Measurements from ENCODE around the gene EEPD1.
A peak's percentile ranks its signal among the peaks of the same experiment; 100 is the strongest.
"Not testable (repeated sequence)": the region's sequence is repeated elsewhere in the genome, so short reads cannot be mapped to it uniquely, and the experiment has no call there.

EEPD1 gene

DNA sequence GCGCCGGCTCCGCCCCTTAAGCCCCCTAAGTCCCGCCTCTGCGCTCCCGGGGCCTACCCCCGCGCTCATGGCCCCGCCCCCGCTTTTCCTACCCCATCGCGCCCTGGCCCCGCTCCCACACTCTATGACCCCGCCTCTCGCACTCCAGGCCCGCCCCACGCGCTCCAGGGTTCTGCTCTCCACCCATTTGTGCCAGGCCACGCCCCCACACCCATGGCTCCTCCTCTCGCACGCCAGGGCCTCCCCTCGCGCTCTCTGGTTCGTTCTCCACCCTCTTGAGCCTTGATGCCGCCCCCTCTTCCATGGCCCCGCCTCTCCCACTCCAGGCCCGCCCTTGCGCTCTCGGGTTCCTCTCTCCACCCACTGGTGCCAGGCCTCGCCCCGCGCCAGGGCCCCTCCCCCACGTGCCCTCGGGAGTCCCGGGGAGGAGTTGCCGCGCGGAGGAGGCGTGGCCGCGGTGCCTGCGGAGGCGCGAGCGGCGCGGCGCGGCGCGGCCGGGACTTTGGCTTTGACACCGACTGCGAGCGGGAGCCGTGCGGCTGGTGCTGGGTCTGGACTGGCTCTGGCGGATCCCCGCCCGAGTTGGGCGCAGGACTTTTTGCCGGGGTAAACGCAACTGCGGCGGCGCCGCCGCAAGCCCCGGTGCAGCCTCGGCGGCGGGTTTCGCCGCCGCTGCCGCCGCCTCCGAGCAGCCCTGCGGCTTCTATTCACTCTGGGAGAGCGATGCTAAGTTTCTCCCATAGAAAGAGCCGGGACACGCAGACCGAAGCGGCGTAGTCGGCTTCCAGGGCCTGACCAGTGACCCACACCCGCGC, at the start of gene EEPD1:
TSS of gene EEPD1 (plus strand) at position 499 of the 815 bp plus-strand sequence. CDS start 1,071 bp downstream, outside the sequence.
- no peaks in the 10 kb centered on the region for H3K9me3 Mint-ChIP-seq
- H3K36me3 Mint-ChIP-seq (ENCODE audit: low read depth): no peaks in the 10 kb centered on the region
- H3K4me1 Mint-ChIP-seq (ENCODE audit: low read depth): peaks cover 8% of the 10 kb centered on the region
- H3K4me3 Mint-ChIP-seq: peak within 1 kb of the TSS; percentile 77
- no peak within 1 kb of the TSS for H3K27ac Mint-ChIP-seq
- peaks cover 22% of the 10 kb centered on the region for H3K27me3 Mint-ChIP-seq (ENCODE audit: low read depth)

DNA sequence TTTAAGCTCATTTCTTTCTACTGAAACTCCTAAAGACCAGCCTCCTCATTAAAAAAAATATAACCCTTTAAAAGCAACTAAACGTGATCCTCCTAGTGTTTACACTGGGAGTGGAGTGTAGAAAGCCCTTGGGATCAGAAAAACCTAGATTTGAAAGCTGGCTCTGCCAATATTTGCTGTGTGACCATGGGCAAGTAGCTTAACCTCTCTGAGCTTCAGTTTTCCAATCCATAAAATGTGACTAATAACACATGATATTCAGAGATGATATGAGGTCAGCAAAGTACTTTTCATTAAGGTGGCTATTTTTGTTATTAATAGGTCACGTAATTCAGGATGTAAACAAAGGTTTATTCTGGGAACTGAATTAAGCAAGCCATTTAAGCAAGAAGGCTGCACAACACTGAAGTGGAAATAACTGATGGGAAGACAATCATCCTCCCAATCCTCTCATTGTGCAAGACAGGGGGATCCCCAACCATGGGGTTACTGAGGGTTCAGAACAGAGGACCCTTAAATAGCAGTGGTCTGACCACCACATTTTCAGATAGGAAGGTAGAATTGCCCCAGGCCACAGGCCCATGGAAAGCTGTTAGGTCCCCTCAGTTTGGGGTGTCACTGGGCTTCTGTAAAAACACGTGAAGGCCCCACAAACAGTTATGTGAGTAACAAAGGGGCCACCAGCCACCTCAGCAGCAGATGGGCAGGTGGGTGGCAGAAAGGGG, 49.1 kb upstream of the EEPD1 start:
- Mint-ChIP-seq H3K27me3 (ENCODE audit: low read depth) (peaks cover 5% of the 10 kb centered on the region), H3K4me3 (no peak overlapping the region), H3K4me1 (ENCODE audit: low read depth) (no peaks in the 10 kb centered on the region), H3K36me3 (ENCODE audit: low read depth) (peaks cover 3% of the 10 kb centered on the region), H3K27ac (no peak overlapping the region), H3K9me3 (peaks cover 22% of the 10 kb centered on the region)

DNA sequence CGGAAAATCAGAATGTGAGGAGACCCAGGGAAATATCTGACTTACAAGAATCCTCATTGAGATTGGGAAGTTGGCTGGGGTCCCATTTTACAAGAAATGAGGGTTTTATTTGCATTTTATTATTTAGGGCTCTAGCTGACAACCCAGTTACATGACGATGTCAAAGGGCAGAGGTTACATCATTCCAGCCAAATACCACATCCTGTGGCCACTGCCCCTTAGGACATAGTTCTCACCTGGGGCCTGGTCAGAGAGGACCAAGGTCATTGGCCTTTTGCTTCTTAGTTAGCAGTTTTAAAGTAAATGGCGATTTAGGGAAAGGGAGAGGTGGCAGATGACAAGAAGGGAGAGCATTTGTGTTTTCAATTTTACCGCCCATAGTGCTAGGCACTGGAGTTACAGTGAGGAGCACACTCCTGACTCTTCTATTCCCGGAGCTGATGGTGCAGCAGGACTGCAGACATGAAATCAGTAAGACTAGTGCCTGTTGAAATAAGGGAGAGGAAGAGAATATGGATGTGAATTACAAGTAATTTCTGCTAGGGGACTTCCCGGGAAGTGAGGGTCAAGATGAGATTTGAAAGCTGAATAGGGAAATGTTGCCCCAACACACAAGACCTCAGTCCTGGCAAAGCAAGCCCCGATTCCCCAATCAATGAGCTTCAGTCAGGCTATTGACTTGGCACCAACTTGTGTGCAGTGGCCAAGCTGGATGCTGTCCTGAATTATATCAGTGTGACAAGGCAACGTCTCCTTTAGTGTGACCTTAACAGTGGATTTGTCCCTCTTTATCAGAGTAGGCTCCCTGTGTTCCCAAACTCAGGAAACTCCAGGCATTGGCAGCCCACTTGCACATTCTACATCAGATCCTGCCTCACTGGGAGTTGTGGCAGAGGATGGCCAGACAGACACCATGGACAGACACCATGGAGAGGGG, 45.8 kb upstream of the EEPD1 start:
- not testable (repeated sequence) for H3K4me1 Mint-ChIP-seq (ENCODE audit: low read depth); H3K27ac Mint-ChIP-seq; H3K27me3 Mint-ChIP-seq (ENCODE audit: low read depth); H3K4me3 Mint-ChIP-seq; H3K36me3 Mint-ChIP-seq (ENCODE audit: low read depth)
- H3K9me3 Mint-ChIP-seq: peaks cover 15% of the 10 kb centered on the region

DNA sequence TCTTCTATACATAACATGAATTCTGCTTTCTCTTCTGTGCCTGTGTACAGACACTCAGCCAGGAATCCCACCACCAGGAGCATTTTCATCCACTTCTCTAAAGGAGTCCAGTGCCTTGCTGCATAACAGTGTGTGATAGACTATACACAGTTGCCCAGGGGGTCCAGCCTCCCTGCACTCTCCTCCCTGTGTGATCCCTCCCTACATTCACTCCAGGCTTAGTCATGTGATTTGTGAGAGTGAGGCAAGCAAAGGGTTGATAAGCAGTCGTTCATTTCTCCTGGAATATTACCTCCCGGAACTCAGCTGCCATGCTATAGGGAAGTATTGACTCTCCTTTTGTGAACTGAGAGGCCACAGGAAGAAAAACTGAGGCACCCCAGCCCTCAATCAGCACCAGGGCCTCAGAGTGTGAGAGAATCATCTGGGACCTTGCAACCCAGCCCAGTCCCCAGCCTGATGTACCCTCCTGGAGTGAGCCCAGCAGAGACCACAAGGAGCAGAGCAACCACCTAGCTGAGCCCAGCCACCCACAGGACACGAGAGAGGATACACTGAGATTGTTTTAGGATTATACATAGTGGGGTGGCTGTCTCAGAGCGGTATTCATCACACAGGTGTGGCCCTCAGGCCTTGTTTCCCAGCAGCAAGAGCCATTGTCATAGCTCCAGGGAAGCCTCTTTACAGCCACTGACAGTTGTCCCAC, 45.0 kb upstream of the EEPD1 start:
- peaks cover 15% of the 10 kb centered on the region for H3K9me3 Mint-ChIP-seq

DNA sequence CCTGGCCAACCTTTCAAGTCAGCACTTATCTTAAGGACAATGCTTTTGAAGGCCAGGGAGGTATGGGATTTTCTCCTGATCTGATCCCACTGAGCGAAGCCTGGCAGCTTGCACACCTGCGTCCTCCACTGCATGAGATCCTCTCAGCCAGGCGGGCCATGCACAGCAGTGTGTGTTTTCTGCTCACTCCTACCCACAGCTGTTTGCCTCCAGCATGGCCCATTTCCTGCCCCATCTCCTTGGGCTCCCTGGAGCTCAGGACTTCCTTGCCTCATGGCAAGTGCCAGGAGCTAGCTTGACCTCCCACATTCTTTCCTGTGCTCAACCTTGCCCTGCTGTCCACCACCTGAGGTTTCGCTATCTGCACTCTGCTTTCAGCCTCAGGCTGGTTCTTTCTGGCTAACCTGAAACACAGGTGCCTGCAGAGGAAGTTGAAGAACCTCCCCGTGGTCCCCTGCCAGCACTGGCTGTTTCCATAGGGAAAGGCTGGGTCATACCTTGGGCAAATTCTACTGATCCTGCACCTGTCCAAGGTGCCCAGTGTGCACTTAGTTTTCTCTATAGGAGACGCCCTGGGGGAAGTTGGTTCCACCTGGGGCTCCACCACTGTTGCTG, 43.9 kb upstream of the EEPD1 start:
- Mint-ChIP-seq H3K4me1 (ENCODE audit: low read depth) (no peaks in the 10 kb centered on the region), H3K27ac (no peak overlapping the region), H3K27me3 (ENCODE audit: low read depth) (peaks cover 14% of the 10 kb centered on the region), H3K4me3 (no peak overlapping the region), H3K36me3 (ENCODE audit: low read depth) (no peaks in the 10 kb centered on the region), H3K9me3 (peaks cover 15% of the 10 kb centered on the region)

More for the DNA sequence above, 45.0 kb upstream of the EEPD1 start:
- no peak overlapping the region for H3K4me3 Mint-ChIP-seq
- H3K36me3 Mint-ChIP-seq (ENCODE audit: low read depth): no peaks in the 10 kb centered on the region
- peaks cover 9% of the 10 kb centered on the region for H3K27me3 Mint-ChIP-seq (ENCODE audit: low read depth)
- no peak overlapping the region for H3K27ac Mint-ChIP-seq
- H3K4me1 Mint-ChIP-seq (ENCODE audit: low read depth): no peaks in the 10 kb centered on the region

DNA sequence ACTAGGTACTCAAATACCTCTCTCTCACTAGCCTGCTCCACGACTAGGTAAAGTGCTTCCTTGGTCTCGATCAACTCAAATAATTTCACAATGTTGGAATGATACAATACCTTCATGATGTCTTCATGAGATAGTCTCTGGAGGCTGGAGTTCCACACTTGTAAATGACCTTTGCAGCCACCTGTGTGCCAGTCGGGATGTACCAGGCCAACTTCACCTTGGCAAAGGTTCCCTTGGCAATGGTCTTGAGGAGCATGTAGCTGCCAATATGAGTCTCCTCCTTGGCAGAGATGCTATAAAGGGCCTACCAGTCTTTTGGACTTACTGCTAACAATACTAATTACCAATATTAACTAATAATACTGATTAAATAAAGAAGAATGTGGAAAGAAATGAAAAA, 42.5 kb upstream of the EEPD1 start:
- Mint-ChIP-seq H3K9me3 (peaks cover 15% of the 10 kb centered on the region), H3K4me1 (ENCODE audit: low read depth) (peaks cover 7% of the 10 kb centered on the region), H3K27me3 (ENCODE audit: low read depth) (peaks cover 18% of the 10 kb centered on the region), H3K36me3 (ENCODE audit: low read depth) (no peaks in the 10 kb centered on the region), H3K4me3 (no peak overlapping the region), H3K27ac (no peak overlapping the region)

DNA sequence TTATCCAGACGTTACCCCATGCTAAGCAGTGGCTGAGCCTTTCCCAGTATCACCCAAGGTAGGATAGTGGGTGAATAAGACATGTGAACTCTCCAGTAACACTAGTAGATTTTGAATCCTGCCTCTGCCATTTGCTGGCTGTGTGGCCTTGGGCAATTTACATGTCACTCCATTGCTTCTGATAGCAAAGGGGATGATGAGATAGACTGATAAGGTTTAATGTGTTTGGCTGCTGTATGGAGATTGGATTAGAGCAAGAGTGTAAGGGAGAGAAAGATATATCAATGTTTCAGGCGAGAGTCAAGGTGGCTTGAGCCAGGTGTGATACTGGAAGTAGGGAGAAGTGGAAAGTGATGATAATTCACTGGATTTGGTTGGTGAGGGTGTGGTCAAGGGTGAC, 40.1 kb upstream of the EEPD1 start:
- H3K4me1 Mint-ChIP-seq (ENCODE audit: low read depth): peaks cover 21% of the 10 kb centered on the region
- H3K36me3 Mint-ChIP-seq (ENCODE audit: low read depth): no peaks in the 10 kb centered on the region
- H3K27me3 Mint-ChIP-seq (ENCODE audit: low read depth): peaks cover 23% of the 10 kb centered on the region
- no peak overlapping the region for H3K27ac Mint-ChIP-seq
- peaks cover 8% of the 10 kb centered on the region for H3K9me3 Mint-ChIP-seq
- no peak overlapping the region for H3K4me3 Mint-ChIP-seq

DNA sequence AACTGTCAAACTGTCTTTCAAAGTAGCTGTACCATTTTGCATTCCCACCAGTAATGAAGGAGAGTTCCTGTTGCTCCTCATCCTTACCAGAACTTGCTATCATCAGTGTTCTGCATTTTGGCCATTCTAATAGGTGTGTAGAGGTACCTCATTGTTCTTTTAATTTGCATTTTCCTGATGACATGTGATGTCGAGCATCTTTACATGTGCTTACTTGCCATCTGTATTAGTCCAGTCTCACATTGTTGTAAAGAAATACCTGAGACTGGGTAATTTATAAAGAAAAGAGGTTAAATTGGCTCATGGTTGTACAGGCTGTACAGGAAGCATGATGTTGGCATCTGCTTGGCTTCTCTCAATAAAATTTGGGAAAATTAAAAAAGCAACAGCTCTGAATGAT, 38.7 kb upstream of the EEPD1 start:
- Mint-ChIP-seq H3K4me3 (no peak overlapping the region), H3K27me3 (ENCODE audit: low read depth) (peaks cover 28% of the 10 kb centered on the region), H3K9me3 (no peaks in the 10 kb centered on the region), H3K36me3 (ENCODE audit: low read depth) (no peaks in the 10 kb centered on the region), H3K27ac (no peak overlapping the region), H3K4me1 (ENCODE audit: low read depth) (peaks cover 21% of the 10 kb centered on the region)

DNA sequence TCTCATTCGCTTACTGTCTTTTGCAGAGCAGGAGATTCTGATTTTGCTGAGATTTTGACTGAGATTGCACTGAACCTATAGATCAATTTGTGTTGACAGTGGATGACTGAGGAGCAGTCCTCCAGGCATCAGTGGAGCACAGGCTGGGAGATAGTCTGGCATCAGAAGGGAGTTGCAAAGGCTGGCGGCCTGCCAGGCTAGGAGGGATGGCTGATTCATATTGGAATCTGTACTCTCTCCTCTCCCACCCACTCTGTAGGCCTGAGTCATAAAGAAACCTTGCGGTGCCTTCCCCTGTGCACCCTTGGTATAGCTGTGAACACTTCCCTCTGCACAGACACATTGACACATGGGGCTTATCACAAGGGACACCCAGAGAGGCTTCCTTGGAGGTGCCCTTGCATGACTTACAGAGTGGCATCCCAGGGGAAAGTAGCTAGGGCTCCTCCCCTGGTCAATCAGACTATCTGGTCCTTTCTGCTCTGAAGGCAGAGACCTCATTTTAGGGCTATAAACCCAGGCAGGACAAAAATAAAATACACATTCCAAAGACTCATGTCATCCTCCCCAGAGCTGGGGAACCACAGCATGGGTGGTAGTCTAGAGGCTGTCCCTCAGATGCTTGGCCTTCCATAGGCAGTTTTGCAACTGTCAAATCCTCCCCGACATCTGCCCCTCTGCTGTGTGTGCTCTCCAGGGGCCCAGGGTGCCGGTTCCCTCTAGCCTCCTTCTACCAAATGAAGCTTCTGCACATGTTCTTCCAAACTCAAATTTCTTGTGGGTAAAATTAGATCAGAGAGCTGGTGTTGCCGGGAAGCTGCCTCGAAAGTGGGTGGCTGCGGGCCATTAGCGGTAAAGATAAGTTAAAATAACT, 37.4 kb upstream of the EEPD1 start:
- no peaks in the 10 kb centered on the region for H3K9me3 Mint-ChIP-seq
- H3K27ac Mint-ChIP-seq: no peak overlapping the region
- H3K27me3 Mint-ChIP-seq (ENCODE audit: low read depth): peaks cover 31% of the 10 kb centered on the region
- H3K36me3 Mint-ChIP-seq (ENCODE audit: low read depth): no peaks in the 10 kb centered on the region
- H3K4me3 Mint-ChIP-seq: no peak overlapping the region
- peaks cover 21% of the 10 kb centered on the region for H3K4me1 Mint-ChIP-seq (ENCODE audit: low read depth)

DNA sequence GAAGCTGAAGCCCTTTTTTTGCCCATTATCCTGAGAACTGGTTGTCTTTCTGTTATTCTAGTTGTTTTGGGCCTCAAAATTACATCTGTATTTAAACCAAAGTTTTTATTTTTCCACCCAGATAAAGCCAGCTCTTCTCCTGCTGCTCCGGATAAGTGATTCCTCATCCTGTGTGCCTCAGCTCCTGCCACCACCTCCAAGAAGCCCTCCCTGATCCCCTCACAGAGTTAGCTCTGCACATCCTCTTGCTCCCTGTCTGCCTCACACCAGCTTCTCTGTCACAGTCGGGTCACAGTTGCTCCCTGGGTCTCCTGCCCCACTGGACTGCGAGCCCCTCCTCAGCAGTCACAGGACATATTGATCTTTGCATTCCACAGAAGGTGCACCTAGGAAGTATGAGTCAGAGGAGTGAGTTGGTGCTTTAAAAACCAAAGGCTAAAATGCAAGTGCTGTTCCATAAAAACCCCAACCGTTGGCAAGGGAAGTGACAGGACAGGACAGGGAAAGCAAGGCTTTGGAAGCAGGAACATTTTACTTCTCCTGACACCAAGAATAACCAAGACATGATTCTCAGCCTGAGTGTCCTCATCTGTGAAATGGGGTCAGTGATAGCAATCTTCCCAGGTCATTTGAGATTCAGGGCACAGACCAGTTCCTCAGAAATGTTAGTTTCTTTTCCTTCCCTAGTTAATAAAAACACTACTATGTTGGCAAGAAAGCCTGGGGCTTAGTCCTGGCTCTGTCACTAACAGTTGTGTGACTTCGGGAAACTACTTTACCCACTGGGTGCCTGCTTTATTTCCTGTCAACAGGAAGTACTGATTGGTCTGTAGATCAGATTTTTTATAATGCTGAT, 36.5 kb upstream of the EEPD1 start:
- H3K9me3 Mint-ChIP-seq: no peaks in the 10 kb centered on the region
- no peak overlapping the region for H3K4me3 Mint-ChIP-seq
- H3K27me3 Mint-ChIP-seq (ENCODE audit: low read depth): peaks cover 40% of the 10 kb centered on the region
- peaks cover 21% of the 10 kb centered on the region for H3K4me1 Mint-ChIP-seq (ENCODE audit: low read depth)
- H3K36me3 Mint-ChIP-seq (ENCODE audit: low read depth): no peaks in the 10 kb centered on the region
- H3K27ac Mint-ChIP-seq: no peak overlapping the region

DNA sequence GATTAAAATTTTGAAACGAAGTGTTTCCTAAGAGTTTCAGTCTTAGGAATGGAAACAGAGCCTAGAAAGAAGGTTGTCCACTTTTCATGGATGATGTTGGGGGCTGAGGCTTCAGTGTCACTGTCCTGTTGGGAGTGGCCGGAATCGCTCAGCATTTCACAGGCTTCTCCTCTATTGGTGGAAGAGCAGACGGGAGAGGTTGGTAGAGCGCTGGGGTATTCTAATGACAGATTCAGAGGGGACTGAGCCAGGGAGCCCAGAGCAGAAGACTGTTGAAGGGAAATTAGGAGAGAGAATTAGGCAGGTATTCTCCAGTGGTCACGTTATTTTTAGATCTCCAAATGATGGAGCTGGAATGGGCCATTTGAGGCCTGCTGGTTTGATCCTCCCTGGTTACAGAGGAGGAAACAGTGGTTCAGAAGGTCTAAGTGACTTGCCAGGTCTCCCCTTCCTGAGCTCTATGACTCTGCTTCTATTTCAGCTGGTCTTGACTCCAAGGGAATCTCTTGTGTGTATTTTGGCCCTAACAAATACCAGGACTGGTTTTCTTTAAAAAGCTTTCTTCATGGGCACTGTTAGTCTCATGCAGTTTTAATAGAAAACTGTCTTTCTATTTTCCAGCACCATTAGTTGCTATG, 35.7 kb upstream of the EEPD1 start:
- Mint-ChIP-seq H3K27ac (no peak overlapping the region), H3K9me3 (no peaks in the 10 kb centered on the region), H3K36me3 (ENCODE audit: low read depth) (no peaks in the 10 kb centered on the region), H3K27me3 (ENCODE audit: low read depth) (peaks cover 43% of the 10 kb centered on the region), H3K4me3 (no peak overlapping the region), H3K4me1 (ENCODE audit: low read depth) (peaks cover 21% of the 10 kb centered on the region)

DNA sequence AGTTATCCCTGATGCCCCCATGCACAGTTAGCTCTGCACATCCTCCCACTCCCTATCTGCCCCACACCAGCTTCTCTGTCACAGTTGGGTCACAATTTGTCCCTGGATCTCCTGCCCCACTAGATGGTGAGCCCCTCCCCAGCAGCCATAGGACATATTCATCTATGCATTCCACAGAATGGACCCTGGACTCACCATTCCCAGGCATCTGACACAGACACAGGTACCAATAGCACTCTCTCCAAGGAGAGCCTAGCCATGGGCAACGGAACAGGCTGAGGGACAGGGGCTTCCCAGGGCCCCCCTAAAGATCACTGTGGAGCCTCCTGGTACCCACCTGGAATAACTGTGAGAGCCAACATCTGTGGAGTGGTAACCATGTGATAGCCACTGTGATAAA, 34.7 kb upstream of the EEPD1 start:
- Mint-ChIP-seq H3K36me3 (ENCODE audit: low read depth) (peaks cover 2% of the 10 kb centered on the region), H3K9me3 (no peaks in the 10 kb centered on the region), H3K4me1 (ENCODE audit: low read depth) (peaks cover 21% of the 10 kb centered on the region), H3K27me3 (ENCODE audit: low read depth) (peaks cover 44% of the 10 kb centered on the region), H3K27ac (no peak overlapping the region), H3K4me3 (no peak overlapping the region)
